NCI-H146 treated with DMSO at 0.1 percent for 48 hours (cell line): Measurements from ENCODE around the gene GAB1.

Experiments
- DNase-seq: peaks from one replicate; lab custom pipeline; 2025; ENCODE audit not compliant: unreplicated experiment; lab: John Stamatoyannopoulos, UW

GAB1 gene

DNA sequence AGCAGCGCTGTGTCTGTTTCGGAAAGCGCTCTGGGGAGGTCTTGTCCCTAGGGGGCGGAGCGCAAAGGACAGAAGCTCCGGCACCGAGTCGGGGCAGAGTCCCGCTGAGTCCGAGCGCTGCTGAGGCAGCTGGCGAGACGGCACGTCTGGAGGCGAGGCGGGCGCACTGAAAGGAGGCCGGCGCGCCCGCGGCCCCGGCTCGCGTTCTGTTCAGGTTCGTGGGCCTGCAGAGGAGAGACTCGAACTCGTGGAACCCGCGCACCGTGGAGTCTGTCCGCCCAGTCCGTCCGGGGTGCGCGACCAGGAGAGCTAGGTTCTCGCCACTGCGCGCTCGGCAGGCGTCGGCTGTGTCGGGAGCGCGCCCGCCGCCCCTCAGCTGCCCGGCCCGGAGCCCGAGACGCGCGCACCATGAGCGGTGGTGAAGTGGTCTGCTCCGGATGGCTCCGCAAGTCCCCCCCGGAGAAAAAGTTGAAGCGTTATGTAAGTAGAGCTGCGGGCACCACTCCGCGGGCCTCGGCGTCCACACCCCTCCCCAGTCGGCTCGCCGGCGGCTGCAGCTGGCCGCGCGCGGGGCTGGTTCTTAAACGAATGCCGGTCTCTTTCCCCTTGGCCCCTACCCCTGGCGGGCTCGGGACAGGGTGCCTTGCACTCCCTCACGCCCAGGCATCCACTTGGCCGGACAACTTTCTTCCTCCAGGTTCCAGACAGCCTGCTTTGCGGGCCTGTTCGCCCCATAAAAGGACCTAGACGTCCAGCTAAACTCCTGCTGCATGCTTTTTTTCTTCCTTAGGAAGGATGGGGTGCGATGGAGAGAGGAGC lies at the start of gene GAB1:
TSS of gene GAB1 (plus strand) at position 96 of the 819 bp plus-strand sequence. CDS start at position 409, 313 bp downstream.
- no peak for DNase-seq

DNA sequence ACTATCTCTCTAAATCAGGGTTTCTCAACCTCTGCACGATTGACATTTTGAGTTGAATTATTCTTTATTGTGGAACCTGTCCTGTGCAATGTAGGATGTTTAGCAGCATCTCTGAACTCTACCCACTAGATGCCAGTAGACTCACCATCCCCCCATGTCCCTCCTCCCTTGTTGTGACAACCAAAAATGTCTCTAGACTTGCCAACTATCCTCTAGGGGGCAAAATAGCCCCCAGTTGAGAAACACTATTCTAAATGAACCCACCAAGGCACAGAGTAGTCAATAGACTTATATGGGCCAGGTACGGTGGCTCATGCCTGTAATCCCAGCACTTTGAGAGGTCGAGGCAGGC lies 49.1 kb upstream of the GAB1 start:
- no peak for DNase-seq

DNA sequence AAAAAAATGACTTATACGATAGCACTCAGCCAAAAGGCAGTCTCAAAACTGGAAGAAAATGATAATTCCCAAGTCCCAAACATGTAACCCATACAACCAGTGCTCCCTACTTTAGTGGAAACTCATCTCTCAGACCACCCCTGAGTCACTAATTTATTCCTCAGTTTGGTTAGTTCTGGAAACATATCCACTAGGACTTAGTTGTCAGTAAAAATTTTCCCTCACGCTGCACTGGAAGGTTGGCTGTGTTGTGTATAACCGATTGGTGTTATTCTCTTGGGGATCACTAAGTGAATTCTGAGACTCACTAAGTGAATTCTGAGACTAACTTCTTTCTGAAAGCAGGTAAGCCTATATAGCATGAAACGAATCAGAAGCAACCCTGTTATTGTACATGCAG lies 48.5 kb upstream of the GAB1 start:
- no peak for DNase-seq

DNA sequence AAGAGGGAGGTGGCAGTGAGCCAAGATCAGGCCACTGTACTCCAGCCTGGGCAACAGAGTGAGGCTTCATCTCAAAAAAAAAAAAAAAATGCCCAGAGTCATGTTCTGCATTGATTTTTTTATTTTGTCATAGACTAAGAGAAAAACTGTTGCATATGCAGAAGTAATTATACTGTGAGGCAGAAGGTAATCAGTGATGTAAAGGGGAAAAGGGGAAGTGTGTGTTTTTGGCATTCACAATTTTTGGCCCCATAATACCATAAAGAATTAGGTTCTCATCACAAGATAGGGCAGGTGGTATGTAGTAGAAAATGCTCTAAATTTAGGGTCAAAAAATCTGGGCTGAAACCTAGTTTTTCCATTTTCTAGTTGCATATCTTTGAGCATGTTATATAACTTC lies 47.3 kb upstream of the GAB1 start:
- no peak for DNase-seq

DNA sequence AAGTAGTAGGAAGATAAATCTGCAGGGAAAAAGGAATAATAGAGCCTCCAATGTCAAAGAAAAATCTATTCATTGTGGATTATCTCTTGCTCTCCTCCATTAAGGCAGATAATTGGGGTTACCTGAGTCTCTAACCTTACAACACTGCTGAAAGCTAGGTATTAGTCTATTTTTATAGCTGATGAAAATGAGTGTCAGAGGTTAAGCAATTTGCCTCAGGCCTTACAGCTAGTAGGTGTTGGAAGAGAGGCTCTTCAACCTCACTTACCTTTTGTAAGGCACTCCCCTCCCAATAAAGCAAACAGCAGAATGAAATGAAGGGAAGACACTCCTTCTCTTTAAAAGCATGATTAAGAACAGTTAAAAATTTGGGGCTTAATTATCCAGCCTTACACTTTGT lies 45.4 kb upstream of the GAB1 start:
- no peak for DNase-seq

DNA sequence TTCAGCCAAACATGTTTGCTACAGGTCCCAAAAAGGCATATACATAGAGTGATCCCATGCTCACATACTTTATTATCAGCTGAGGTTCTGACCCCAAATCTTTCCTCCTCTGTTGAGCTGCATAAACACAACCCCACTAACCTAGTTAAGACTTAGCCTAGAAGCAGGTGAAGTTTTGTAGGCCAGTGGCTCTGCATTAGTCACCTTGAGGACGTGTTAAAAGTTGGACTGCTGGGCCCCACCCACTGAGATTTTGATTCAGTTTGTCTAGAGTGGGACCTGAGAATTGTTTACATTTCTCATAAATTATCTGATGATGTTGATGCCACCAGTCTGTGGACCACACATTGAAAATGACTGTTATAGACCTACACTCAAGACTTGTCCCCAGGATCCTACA lies 43.8 kb upstream of the GAB1 start:
- DNase-seq = no peak

DNA sequence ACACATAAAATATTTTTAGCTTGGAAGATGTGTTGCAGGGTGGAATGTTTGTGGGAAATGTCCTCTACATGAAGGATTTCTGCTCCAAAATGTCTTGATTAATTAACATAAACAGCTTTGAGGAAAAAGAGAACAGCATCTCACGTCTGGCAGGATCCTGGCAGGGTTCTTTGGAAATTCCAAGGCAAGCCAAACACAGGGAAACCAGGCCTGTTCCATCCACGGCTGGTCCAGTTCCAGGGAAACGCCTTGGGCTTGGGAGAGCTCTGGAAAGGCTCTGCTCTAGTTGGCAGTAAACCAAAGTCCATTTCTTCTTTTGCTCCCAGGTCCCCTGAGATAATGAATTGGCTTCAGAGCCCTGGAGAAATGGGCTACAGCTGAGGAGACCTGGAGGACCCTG lies 42.4 kb upstream of the GAB1 start:
- no peak for DNase-seq

DNA sequence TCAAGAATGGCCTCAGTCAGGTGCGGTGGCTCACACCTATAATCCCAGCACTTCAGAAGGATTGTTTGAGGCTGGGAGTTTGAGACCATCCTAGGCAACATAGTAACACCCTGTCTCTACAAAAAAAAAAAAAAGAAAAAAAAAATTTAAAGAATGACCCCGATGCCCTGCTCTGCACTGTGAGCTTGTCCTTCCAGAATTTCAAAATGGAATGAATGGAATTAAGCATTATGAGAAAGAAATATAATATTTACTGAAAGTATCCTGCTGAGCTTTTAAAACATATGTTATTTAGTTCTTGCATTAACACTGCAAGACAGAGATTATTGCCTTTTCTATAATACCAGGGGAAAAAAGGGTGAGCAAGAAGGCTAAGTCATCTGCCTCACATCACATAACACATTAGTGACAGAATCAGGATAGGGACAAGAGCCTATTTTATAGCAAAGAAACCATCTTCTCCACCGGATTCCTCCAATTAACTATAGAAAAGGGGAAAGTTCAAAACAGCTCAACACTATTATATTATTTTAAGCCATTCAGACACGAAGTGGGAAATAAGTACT lies 41.9 kb upstream of the GAB1 start:
- no peak for DNase-seq

DNA sequence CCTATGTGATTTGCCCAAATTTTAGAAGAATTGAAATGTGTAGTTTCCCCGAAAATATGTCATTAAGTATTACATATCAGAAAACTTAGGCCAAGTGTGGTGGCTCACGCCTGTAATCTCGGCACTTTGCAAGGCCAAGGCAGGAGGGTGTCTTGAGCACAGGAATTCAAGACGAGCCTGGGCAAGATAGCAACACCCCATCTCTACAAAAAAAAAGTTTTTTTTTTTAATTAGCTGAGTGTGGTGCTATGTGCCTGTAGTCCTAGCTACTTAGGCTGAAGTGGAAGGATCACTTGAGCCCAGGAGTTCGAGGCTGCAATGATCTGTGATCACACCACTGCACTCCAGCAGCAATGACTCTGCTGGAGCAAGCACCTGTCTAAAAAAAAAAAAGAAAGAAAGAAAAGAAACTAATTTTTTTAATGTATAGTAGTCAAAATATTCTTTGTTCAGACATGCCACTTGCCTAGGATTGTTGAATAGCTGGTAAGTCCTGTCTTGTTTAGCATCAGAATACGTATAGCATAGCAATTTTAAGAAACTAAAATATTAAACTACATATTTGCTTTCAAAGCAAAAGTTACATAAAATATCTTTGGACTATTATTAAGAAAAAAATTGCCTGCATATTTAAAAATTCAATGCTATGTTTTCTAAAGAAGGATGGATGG lies 40.1 kb upstream of the GAB1 start:
- DNase-seq = no peak

DNA sequence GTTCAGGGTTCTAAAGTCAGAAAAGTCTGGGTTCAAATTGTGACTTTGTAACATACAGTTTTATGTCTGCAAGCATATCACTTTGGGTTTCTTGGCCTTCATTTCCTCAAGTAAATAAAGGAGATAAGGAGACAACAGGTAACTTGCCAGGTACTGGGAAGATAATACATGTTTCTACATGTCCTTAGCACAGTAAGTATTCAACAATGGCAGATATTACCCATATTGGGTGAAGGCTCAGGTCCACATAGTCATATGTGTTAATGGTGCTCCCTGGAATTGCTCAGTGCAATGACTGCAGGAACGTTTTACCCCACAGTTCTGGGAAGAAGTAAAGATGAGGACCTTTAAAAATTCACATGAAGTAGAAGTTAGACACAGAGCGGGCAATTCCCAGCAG lies 35.8 kb upstream of the GAB1 start:
- no peak for DNase-seq

DNA sequence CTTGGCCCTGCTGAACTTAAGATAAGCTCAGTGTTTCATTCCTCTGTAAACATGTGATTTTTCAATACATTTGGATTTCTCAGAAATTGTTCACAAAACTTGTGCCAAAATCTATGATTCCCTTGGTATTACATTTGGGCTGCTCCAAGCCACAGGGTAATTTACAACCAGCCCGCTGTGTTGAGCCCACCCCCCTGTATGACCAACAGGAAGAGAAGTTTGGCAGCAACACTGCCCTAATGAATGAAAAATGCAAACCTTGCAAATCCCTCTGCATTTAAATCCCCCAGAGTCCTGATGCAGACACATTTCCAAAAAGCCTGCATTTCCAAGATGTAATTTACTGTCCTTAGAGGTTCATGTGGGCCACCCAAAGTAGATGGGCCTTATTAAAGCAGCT lies 34.1 kb upstream of the GAB1 start:
- no peak for DNase-seq

DNA sequence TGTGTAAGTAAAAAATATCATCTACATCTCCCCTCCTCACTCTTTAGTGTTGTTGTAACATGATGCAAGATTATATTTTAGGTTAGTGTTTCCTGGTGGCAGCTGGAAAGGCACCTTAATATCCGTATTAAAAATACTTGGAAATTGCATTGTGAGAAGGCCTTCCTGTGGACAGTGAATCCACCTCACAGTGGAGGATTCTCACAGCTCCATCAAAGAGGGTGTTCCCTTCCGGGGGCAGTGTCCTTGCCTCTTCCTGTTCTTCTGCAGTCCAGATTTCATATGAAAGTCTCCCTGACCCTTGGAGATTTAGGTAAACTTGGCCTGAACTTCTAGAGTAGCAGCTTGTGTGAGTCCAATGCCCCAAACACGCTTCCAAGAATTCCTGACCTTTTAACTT lies 29.9 kb upstream of the GAB1 start:
- DNase-seq = no peak

DNA sequence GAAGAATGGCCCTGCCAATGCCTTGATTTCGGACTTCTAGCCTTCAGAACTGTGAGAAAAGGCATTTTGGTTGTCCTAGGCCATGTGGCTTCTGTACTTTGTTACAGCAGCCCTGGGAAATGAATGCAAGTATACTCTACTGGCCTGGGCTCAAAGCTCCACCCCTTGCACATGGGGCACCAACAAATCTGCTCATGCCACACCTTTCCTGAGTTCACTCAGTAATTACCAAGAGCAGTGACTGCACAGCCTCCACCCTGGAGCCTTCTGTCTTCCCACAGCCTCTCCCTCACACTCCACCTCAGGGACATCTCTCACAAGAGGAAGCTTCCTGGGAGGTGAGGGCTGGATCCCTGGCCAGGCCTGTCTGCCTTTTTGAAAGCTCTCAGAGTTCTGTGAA lies 29.1 kb upstream of the GAB1 start:
- no peak for DNase-seq

DNA sequence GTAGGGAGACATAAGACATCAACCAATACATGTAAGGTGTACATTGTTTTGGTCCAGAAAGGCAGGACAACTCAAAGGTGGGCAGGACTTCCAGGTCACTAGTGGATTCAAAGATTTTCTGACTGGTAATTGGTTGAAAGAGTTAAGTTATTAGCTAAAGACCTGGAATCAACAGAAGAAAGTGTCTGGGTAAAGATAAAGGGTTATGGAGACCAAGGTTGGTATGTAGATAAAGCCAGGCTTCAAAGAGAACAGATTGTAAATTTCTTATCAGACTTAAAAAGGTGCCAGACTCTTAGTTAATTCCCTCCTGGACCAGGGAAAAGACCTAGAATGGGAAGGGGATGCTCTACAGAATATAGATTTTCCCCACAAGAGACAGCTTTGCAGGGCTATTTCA lies 28.3 kb upstream of the GAB1 start:
- no peak for DNase-seq

DNA sequence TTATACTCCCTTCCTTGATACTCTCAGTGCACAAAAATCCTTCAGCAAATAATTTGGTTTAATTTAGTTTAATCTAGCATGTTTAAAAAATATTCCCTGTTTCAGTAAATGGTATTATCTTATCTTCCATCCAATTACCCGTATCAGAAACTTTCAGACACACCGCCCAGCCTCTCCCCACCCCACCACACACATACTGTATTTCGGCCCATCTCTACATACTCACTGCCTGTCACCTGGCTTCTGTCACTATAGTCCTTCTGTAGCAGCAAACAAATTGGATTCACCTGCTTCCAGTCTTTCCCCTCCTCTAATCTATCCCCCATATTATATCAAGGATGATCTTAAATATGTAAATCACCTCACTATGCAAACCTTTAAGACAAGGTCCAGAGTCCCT lies 24.8 kb upstream of the GAB1 start:
- DNase-seq = no peak

DNA sequence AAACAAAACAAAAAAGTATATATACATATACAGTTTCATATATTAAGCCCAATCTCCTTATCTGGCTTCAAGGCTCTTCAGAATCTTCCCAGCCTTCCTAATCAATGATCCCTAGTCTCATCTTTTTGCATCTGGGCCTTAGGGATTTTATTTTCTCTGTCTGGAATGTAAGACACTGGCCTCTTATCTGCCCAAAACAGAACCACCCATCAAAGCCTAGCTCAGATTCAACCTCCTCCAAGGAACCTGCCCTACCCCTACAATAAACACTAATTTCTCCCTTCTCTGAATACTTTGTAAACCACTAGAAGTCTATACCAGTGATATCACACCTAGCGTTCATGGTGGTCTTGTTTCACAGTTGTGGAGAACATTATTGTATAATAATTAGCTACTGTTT lies 23.2 kb upstream of the GAB1 start:
- DNase-seq = no peak

DNA sequence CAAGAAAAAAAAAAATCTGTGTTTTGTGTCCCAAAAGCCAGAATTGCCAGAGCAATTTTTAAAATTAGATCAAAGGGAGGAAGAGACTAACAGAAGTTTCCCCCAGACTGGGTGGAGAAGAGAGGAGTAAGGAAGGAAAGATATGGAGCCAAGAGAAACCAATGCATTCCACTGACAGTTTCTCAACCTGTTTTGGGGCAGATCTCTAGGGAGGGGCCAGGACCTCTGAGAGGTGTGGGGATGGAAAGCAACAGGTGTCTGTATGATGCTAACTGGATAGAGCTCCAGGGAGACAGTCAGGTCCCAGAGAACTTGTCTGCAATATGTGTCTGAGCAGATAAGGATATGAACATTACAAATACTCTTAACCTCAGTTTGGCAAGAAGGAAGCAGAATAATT lies 22.7 kb upstream of the GAB1 start:
- no peak for DNase-seq

DNA sequence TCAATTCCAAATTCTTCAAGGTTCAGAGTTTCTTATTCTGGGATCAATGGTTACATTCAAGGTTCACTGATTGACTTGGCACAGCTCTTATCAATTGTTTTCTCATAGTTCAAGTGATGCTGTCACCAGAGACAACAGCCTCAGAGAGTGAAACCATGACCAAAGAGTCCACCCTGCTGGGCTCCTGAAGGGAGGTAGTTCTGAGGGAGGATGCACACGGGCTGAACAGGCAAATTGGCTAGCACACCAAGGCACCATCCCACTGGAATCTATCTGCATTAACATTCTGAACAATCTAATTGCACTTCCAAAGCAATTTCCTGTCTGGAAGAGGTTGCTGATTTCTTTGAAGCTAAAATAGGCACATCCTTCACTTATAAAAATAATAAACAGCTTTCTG lies 16.6 kb upstream of the GAB1 start:
- no peak for DNase-seq

DNA sequence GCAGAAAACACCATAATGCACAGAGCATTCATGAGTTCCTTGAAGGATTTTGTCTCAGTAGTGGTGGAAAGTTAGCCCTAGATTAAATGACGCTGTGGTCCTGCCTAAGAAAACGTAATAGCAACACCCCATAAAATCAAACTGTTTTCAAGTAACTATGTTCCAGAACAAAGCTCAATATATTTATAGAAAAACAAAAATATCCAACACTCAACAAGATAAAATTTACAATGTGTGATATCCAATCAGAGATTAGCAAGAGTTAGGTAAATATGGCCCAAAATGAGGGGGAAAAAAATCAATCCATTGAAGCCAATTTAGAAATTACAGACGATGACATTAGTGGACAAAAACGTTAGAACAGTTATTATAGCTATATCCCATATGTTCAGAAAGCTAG lies 9.9 kb upstream of the GAB1 start:
- no peak for DNase-seq

DNA sequence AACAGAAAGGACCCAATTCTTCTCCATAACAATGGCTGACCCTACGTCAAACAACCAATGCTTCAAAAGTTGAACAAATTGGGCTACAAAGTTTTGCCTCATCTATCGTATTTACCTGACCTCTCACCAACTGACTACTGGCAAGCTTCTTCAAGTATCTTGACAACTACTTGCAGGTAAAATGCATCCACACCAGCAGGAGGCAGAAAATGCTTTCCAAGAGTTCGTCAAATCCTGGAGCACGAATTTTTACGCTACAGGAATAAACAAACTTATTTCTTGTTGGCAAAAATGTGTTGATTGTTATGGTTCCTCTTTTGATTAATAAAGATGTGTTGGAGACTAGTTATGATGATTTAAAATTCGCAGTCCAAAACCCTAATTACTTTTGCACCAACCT lies 6.7 kb upstream of the GAB1 start:
- no peak for DNase-seq

DNA sequence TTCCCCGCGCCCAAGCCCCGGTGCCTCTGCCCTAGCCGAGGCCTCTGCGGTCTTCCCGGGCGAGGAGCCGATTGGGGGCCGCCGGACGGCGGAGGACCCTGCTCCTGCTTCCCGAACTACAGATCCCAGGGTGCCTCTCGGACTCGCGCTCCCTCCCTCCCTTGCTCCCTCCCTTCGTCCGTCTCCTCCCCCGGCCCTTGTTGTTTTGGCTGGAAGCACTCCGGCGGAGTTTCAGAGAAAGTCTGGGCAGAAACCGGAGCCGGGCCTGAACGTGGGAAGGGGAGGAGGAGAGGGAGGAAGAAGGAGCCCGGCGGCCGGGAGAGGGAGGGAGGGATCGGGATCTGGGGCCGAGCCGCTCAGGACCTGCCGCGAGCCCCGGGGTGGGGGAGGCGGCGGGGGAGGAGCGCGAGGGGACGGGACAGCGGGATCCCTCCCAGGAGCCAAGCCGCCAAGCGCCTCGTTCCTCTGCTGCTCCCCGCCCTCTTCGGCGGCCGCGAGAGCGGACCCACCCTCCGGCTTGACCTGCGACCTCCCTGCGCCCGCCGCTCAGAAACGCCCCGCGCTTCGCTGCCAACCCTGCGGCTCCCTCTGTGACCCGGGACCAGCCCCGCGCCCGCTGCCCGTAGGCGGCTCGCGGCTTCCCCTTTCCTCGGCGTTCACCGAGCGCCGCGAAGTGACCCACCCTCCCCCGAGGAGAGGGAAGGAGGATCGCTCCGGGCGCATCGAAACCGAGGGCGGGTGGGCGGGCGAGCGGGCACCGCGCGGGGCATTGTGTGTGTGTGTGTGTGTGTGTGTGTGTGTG lies 496 bp upstream of the GAB1 start:
- DNase-seq = no peak
